A549 treated with CORT108297 at 1 μM for 4 hours (cell line): ENCODE data around the gene PIAS3. TPM values are rescaled to one million over a fixed set of nuclear protein-coding genes. Genes with fewer than 3 reads are reported as not detected.

Experiments
- total RNA-seq: library from RNA; stranded (reverse); fragments of 200-300 nt; extraction: Qiagen RNA extraction; gene quantifications from 5 replicates; pipeline ENCODE4 v1.2.3, GENCODE V29; 2022

PIAS3 gene
- total RNA-seq = 24.2 to 34.2 TPM (median 29.6 TPM) in 5 replicates

DNA sequence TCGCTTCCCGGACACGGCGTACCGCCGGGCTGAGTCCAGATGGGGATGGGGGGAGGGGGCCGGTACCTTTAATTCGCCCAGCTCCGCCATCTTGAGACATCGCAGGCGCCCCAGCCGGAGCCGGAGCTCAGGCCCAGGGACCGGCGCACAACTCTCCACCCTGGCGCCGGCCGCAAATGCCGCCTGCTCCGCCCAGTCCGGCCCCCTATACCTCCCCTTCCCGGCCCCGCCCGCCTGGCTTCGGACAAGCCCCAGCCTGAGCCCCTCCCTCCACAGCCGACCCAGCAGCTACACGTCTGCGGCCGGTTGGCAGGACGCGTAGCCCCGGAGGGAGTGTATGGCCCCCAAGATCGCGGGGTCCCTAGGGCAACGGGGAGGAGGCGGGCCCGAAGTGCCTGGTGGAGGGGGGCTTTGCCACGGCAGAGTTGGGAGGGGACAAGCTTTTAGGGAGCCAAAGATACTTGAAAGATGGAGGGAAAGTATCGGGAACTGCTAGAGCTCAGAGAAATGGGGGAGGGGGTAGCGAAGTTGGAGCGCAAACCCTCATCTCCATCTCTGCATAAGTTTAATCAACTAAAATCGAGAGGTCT lies at the start of gene PIAS3:
PIAS3 (minus strand) TSS at position 181 of the 590 bp plus-strand sequence; CDS start at position 90, 91 bp downstream.

GRCh38 chr1:145885738-145886287 lies 26.9 kb upstream of the PIAS3 start, which contains the start of gene ANKRD35:
ANKRD35 (minus strand) TSS chr1:145885866; CDS start chr1:145885758, 108 bp downstream.

GRCh38 chr1:145845514-145846161 lies 13.2 kb downstream of the PIAS3 start, which contains the start of gene NUDT17:
NUDT17 (plus strand) TSS chr1:145845630; CDS start chr1:145845641, 11 bp downstream.

DNA sequence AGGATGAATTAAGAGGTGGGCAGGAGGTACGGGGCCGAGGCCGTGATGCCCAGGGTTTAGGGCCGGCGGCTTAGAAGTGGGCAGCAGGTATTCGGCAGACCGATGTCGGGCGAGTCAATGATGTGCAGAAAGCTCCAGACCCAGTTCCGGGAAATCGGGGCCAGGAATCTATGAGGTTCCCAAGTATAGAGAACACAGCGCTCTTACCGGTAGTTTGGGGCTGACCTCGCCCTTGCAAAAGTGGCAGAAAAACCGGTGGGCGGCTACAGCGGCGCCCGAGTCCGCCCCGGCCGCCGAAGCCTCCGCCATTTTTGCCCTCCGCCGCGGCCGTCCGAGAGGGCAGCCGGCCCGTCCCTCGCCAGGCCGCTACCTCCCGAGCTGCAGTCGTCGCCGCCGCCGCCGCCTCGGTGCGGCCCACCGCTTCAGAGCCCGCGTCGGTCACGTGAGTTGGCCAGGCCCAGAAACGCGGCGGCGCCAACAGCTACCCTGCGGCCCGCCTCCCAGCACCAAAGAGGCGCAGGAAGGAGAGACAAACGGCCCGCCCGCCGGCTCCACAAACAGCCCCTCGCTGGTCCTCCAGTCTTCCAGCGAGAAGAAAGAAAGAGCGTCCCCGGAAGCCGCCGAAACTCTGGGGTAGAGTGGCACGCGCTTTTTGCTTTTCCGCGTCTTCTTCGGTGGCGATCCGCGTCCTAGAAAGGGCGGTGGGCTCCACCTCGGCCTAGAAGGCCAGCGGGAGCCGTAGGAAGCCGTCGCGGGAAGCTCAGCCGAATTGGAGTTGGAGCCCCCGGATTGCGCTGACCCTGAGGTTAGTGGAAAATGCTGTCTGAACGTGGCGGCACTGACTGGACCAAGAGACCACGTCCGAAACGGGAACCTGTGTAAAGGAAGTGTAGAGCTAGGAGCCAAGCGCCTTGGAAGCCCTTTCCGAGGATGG lies 35.0 kb downstream of the PIAS3 start, which contains the start of the genes POLR3C and RNF115:
POLR3C (plus strand) TSS at position 636 of the 934 bp plus-strand sequence. CDS start 1,577 bp downstream, outside the sequence.
RNF115 (minus strand) TSS at position 531 of the 934 bp plus-strand sequence; CDS start at position 309, 222 bp downstream.

Other genes starting within 250 kb of the PIAS3 start
- gene PDZK1, start 151.7 kb downstream of the PIAS3 start, total RNA-seq = 0.66 to 0.99 TPM (median 0.77 TPM) in 5 replicates
- gene CD160, start 139.6 kb downstream of the PIAS3 start, total RNA-seq = not detected in 5 replicates
- gene RNF115, start 35.0 kb downstream of the PIAS3 start, total RNA-seq = 9.8 to 11.3 TPM (median 10.7 TPM) in 5 replicates
- 32.7 to 37.1 TPM (median 34.8 TPM) in 5 replicates for gene POLR3C, start 34.9 kb downstream of the PIAS3 start, total RNA-seq
- gene NUDT17, start 13.5 kb downstream of the PIAS3 start, total RNA-seq = 5.5 to 6.8 TPM (median 6.2 TPM) in 5 replicates
- gene ANKRD35, start 26.8 kb upstream of the PIAS3 start, total RNA-seq = not detected in 5 replicates
- gene ITGA10, start 51.0 kb upstream of the PIAS3 start, total RNA-seq = 0.34 to 0.70 TPM (median 0.58 TPM) in 5 replicates
- gene PEX11B, start 59.6 kb upstream of the PIAS3 start, total RNA-seq = 23.1 to 28.9 TPM (median 27.6 TPM) in 5 replicates
- 191 to 243 TPM (median 201 TPM) in 5 replicates for gene RBM8A, start 68.4 kb upstream of the PIAS3 start, total RNA-seq
- gene LIX1L, start 98.9 kb upstream of the PIAS3 start, total RNA-seq = 8.6 to 11.1 TPM (median 9.3 TPM) in 5 replicates
- 0.10 to 0.23 TPM (median 0.16 TPM) in 5 replicates for gene ANKRD34A, start 105.5 kb upstream of the PIAS3 start, total RNA-seq
- gene POLR3GL, start 105.6 kb upstream of the PIAS3 start, total RNA-seq = 9.2 to 11.6 TPM (median 10.5 TPM) in 5 replicates
- gene TXNIP, start 137.5 kb upstream of the PIAS3 start, total RNA-seq = 0.08 to 0.30 TPM (median 0.15 TPM) in 5 replicates
- gene HJV, start 162.7 kb upstream of the PIAS3 start, total RNA-seq = not detected in 5 replicates